SIG-M5 (cell line): ENCODE data around the gene AKAP9.
"Not testable (repeated sequence)": the region's sequence is repeated elsewhere in the genome, so short reads cannot be mapped to it uniquely, and the experiment has no call there.

Experiments
- DNase-seq: peaks from one replicate; lab custom pipeline; 2025; lab: John Stamatoyannopoulos, UW

The AKAP9 gene

GRCh38 chr7:91940572-91941341 lies at the start of gene AKAP9:
Gene AKAP9 (plus strand): TSS chr7:91940862. CDS start chr7:91941100, 238 bp downstream.
- DNase-seq, result no peak

GRCh38 chr7:91892099-91892705 lies 48.5 kb upstream of the AKAP9 start:
- DNase-seq, result no peak

GRCh38 chr7:91892821-91893340 lies 47.8 kb upstream of the AKAP9 start:
- DNase-seq, result no peak

GRCh38 chr7:91893699-91894098 lies 47.0 kb upstream of the AKAP9 start:
- DNase-seq, result not testable (repeated sequence)

GRCh38 chr7:91894781-91895480 lies 45.7 kb upstream of the AKAP9 start:
- no peak for DNase-seq

- DNase-seq, result no peak
These were observed 42.2 kb upstream of the AKAP9 start for GRCh38 chr7:91898240-91898992.

GRCh38 chr7:91899563-91899962 lies 41.1 kb upstream of the AKAP9 start:
- DNase-seq, result no peak

GRCh38 chr7:91910171-91910570 lies 30.5 kb upstream of the AKAP9 start:
- DNase-seq, result no peak

GRCh38 chr7:91911121-91911520 lies 29.5 kb upstream of the AKAP9 start:
- no peak for DNase-seq

- no peak for DNase-seq
These were observed 28.2 kb upstream of the AKAP9 start for GRCh38 chr7:91912494-91912893.

- no peak for DNase-seq
These were observed 27.1 kb upstream of the AKAP9 start for GRCh38 chr7:91913612-91914011.

GRCh38 chr7:91915401-91916050 lies 25.1 kb upstream of the AKAP9 start:
- DNase-seq, result no peak

GRCh38 chr7:91916051-91916440 lies 24.6 kb upstream of the AKAP9 start:
- no peak for DNase-seq

- no peak for DNase-seq
These were observed 22.3 kb upstream of the AKAP9 start for GRCh38 chr7:91918356-91918755.

GRCh38 chr7:91922857-91923256 lies 17.8 kb upstream of the AKAP9 start:
- DNase-seq, result no peak

GRCh38 chr7:91927912-91928311 lies 12.8 kb upstream of the AKAP9 start:
- no peak for DNase-seq

GRCh38 chr7:91929463-91929862 lies 11.2 kb upstream of the AKAP9 start:
- DNase-seq, result no peak

- no peak for DNase-seq
These were observed 491 bp upstream of the AKAP9 start for GRCh38 chr7:91940171-91940570.

- no peak for DNase-seq
These were observed 788 bp downstream of the AKAP9 start for GRCh38 chr7:91941450-91941849.

- no peak for DNase-seq
These were observed 1.6 kb downstream of the AKAP9 start for GRCh38 chr7:91942312-91942711.

- DNase-seq, result not testable (repeated sequence)
These were observed 4.3 kb downstream of the AKAP9 start for GRCh38 chr7:91944970-91945369.

- peak; percentile 11 for DNase-seq
These were observed 4.8 kb downstream of the AKAP9 start for GRCh38 chr7:91945476-91945875.
